Neutrophil (primary cell): ENCODE measurements around the gene PLIN5.

Experiments
- H3K27ac ChIP-seq: fragments of 200-600 bp; sonication (generic); 2 replicates; pipeline ENCODE4 v1.5.1; 2016; ENCODE audit warnings: mild to moderate bottlenecking, moderate library complexity
- H3K27me3 ChIP-seq: fragments of 200-600 bp; sonication (generic); 2 replicates; pipeline ENCODE4 v1.6.0; 2016; ENCODE audit warnings: mild to moderate bottlenecking
- H3K36me3 ChIP-seq: fragments of 200-600 bp; sonication (generic); 2 replicates; pipeline ENCODE4 v1.5.1; 2017
- H3K4me1 ChIP-seq, 2 experiments: fragments of 200-600 bp in 1 of 2; sonication (generic) in 1 of 2; 1 replicate in 1 of 2; 2 replicates in 1 of 2; pipeline versions ENCODE4 v1.5.1 to v1.6.1; 2013 to 2016; ENCODE audit warnings: low read depth in 1 of 2, low read length in 1 of 2, mild to moderate bottlenecking in 1 of 2, moderate library complexity in 1 of 2; ENCODE audit not compliant: control insufficient read depth in 1 of 2, insufficient read depth in 1 of 2
- H3K4me3 ChIP-seq, 2 experiments: fragments of 200-600 bp in 1 of 2; sonication (generic) in 1 of 2; 1 replicate in 1 of 2; 2 replicates in 1 of 2; pipeline ENCODE4 v1.5.1; 2013 to 2016; ENCODE audit warnings: low read depth in 1 of 2, low read length in 1 of 2, mild to moderate bottlenecking in 1 of 2, moderate library complexity in 1 of 2
- H3K9me3 ChIP-seq: fragments of 200-600 bp; sonication (generic); 2 replicates; pipeline ENCODE4 v1.5.1; 2016
- CTCF ChIP-seq: fragments of 200-600 bp; sonication (generic); IDR thresholded peaks from 2 replicates; pipeline ENCODE4 v1.5.1; 2016; ENCODE audit warnings: antibody characterized with exemption

PLIN5 gene

GRCh38 chr19:4505570-4506448, 29.2 kb downstream of the PLIN5 start:
- Histone ChIP-seq H3K27ac (no peak overlapping the region), H3K9me3 (no peaks in the 10 kb centered on the region), H3K4me3 (no peak overlapping the region), H3K36me3 (peaks cover 78% of the 10 kb centered on the region), H3K4me1 (no peaks in the 10 kb centered on the region), H3K27me3 (no peaks in the 10 kb centered on the region)
- TF ChIP-seq CTCF, result no peak

- Histone ChIP-seq H3K4me3 (no peak overlapping the region), H3K9me3 (no peaks in the 10 kb centered on the region), H3K36me3 (peaks cover 83% of the 10 kb centered on the region)
These were observed 30.0 kb downstream of the PLIN5 start for GRCh38 chr19:4504891-4505569.

GRCh38 chr19:4504297-4504701, 30.7 kb downstream of the PLIN5 start:
- Histone ChIP-seq H3K27me3 (no peaks in the 10 kb centered on the region), H3K9me3 (no peaks in the 10 kb centered on the region), H3K27ac (no peak overlapping the region), H3K36me3 (peaks cover 90% of the 10 kb centered on the region), H3K4me1 (no peaks in the 10 kb centered on the region), H3K4me3 (no peak overlapping the region)
- TF ChIP-seq CTCF, result no peak

More at GRCh38 chr19:4504891-4505569, 30.0 kb downstream of the PLIN5 start:
- no peaks in the 10 kb centered on the region for H3K27me3 ChIP-seq
- H3K27ac ChIP-seq, result no peak overlapping the region
- no peak for TF ChIP-seq CTCF
- H3K4me1 ChIP-seq, result no peaks in the 10 kb centered on the region

- no peak overlapping the region for H3K27ac ChIP-seq
- no peaks in the 10 kb centered on the region for H3K27me3 ChIP-seq
- H3K9me3 ChIP-seq, result no peaks in the 10 kb centered on the region
- no peak for TF ChIP-seq CTCF
- H3K4me3 ChIP-seq, result no peak overlapping the region
- no peaks in the 10 kb centered on the region for H3K4me1 ChIP-seq
- H3K36me3 ChIP-seq, result peaks cover 95% of the 10 kb centered on the region
These were observed 31.2 kb downstream of the PLIN5 start for GRCh38 chr19:4503825-4504170.

- Histone ChIP-seq H3K4me3 (no peak overlapping the region), H3K4me1 (no peaks in the 10 kb centered on the region), H3K36me3 (peaks cover 96% of the 10 kb centered on the region), H3K27ac (no peak overlapping the region), H3K9me3 (no peaks in the 10 kb centered on the region), H3K27me3 (no peaks in the 10 kb centered on the region)
- no peak for TF ChIP-seq CTCF
These were observed 31.7 kb downstream of the PLIN5 start for GRCh38 chr19:4503132-4503824.
